GM12875 (cell line): ENCODE results near the gene RNF208.

Experiments used
- H3K4me3 ChIP-seq: one replicate; pipeline ENCODE4 v1.5.1; 2011; ENCODE audit warnings: low read depth, low read length, control low read depth
- CTCF ChIP-seq: IDR thresholded peaks from 2 replicates; pipeline ENCODE4 v1.5.1; 2011; ENCODE audit warnings: low read depth, mild to moderate bottlenecking, control low read depth, inconsistent platforms, low read length, moderate library complexity, borderline replicate concordance; ENCODE audit not compliant: insufficient read depth

RNF208 gene

GRCh38 chr9:137241490-137242268 lies 19.6 kb upstream of the RNF208 start:
- H3K4me3 ChIP-seq, result peak overlapping the region; percentile 95
- no peak for TF ChIP-seq CTCF

GRCh38 chr9:137240841-137241489 lies 18.9 kb upstream of the RNF208 start, which contains the start of gene TUBB4B:
TSS of gene TUBB4B (plus strand) at chr9:137241287. CDS start at chr9:137241361, 74 bp downstream.
- H3K4me3 ChIP-seq, result peak within 1 kb of the TSS; percentile 95
- no peak for TF ChIP-seq CTCF

GRCh38 chr9:137240318-137240840 lies 18.3 kb upstream of the RNF208 start:
- H3K4me3 ChIP-seq, result peak overlapping the region; percentile 78
- TF ChIP-seq CTCF, result peak; percentile 16; the same call in 1 of the 2 replicates

- peak overlapping the region; percentile 78 for H3K4me3 ChIP-seq
Observed at GRCh38 chr9:137239541-137240200, 17.6 kb upstream of the RNF208 start.

GRCh38 chr9:137237759-137238726 lies 16.0 kb upstream of the RNF208 start:
- no peak for TF ChIP-seq CTCF
- no peak overlapping the region for H3K4me3 ChIP-seq

- TF ChIP-seq CTCF, result no peak
- peak overlapping the region; percentile 31 for H3K4me3 ChIP-seq
Observed at GRCh38 chr9:137236936-137237421, 14.9 kb upstream of the RNF208 start.
